ENCODE measurements around the gene DNM3.

DNM3 gene

GRCh38 chr1:172238965-172239364 lies 397.7 kb downstream of the DNM3 start:
- no peak for DNase-seq (ENCODE audit: low spot score)

GRCh38 chr1:172239901-172240300 lies 398.6 kb downstream of the DNM3 start:
- DNase-seq (ENCODE audit: low spot score) = no peak

GRCh38 chr1:172241540-172241939 lies 400.2 kb downstream of the DNM3 start:
- no peak for DNase-seq (ENCODE audit: low spot score)

- DNase-seq (ENCODE audit: low spot score) = no peak
Measured at GRCh38 chr1:172244865-172245264, 403.6 kb downstream of the DNM3 start.

- DNase-seq (ENCODE audit: low spot score) = no peak
Measured at GRCh38 chr1:172245788-172246187, 404.5 kb downstream of the DNM3 start.

GRCh38 chr1:172246521-172247390 lies 405.5 kb downstream of the DNM3 start:
- no peak for DNase-seq (ENCODE audit: low spot score)

- DNase-seq (ENCODE audit: low spot score) = no peak
Measured at GRCh38 chr1:172251486-172251885, 410.2 kb downstream of the DNM3 start.

GRCh38 chr1:172252321-172252720 lies 411.0 kb downstream of the DNM3 start:
- no peak for DNase-seq (ENCODE audit: low spot score)

GRCh38 chr1:172252958-172253357 lies 411.7 kb downstream of the DNM3 start:
- DNase-seq (ENCODE audit: low spot score) = no peak

- DNase-seq (ENCODE audit: low spot score) = peak; percentile 21
Measured at GRCh38 chr1:172254521-172255222, 413.4 kb downstream of the DNM3 start.

- DNase-seq (ENCODE audit: low spot score) = peak; percentile 10
Measured at GRCh38 chr1:172255223-172255560, 413.9 kb downstream of the DNM3 start.

GRCh38 chr1:172265905-172266304 lies 424.6 kb downstream of the DNM3 start:
- no peak for DNase-seq (ENCODE audit: low spot score)

GRCh38 chr1:172266528-172267174 lies 425.4 kb downstream of the DNM3 start:
- no peak for DNase-seq (ENCODE audit: low spot score)

GRCh38 chr1:172268237-172268636 lies 426.9 kb downstream of the DNM3 start:
- DNase-seq (ENCODE audit: low spot score) = no peak

GRCh38 chr1:172269084-172269483 lies 427.8 kb downstream of the DNM3 start:
- no peak for DNase-seq (ENCODE audit: low spot score)

- DNase-seq (ENCODE audit: low spot score) = no peak
Measured at GRCh38 chr1:172269644-172270043, 428.3 kb downstream of the DNM3 start.

- DNase-seq (ENCODE audit: low spot score) = no peak
Measured at GRCh38 chr1:172270605-172271004, 429.3 kb downstream of the DNM3 start.

GRCh38 chr1:172272087-172272486 lies 430.8 kb downstream of the DNM3 start:
- DNase-seq (ENCODE audit: low spot score) = no peak

GRCh38 chr1:172273647-172274396 lies 432.5 kb downstream of the DNM3 start:
- DNase-seq (ENCODE audit: low spot score) = no peak

GRCh38 chr1:172275478-172275877 lies 434.2 kb downstream of the DNM3 start:
- DNase-seq (ENCODE audit: low spot score) = no peak

GRCh38 chr1:172276120-172276818 lies 435.0 kb downstream of the DNM3 start:
- DNase-seq (ENCODE audit: low spot score) = no peak

GRCh38 chr1:172277275-172277674 lies 436.0 kb downstream of the DNM3 start:
- DNase-seq (ENCODE audit: low spot score) = no peak

Measured in CD4-positive, alpha-beta T cell treated with Interleukin-2 at 100 ng/mL for 4 hours (primary cell).